Activated naive CD4-positive, alpha-beta T cell treated with anti-CD3 and anti-CD28 coated beads, Interleukin-2, amount 10 ng/mL, durations not matched to agents 7 days and 5 days (primary cell): ENCODE data around the gene TNRC6C.

Experiments used
- CTCF ChIA-PET: fragments of 350-600 bp; sonication (Branson Sonifier 250); formaldehyde crosslinking; loops from one replicate; lab custom pipeline; 2021; ENCODE audit warnings: antibody characterized with exemption; lab: Charles Lee
- DNase-seq: peaks from one replicate; pipeline ENCODE4 v3.0.0-alpha.2; 2020
- H3K27ac Mint-ChIP-seq: one replicate; pipeline ENCODE4 v1.8.0; 2021; ENCODE audit warnings: mild to moderate bottlenecking, moderate library complexity, mixed read lengths
- H3K27me3 Mint-ChIP-seq: one replicate; pipeline ENCODE4 v1.8.0; 2021; ENCODE audit warnings: mild to moderate bottlenecking, mixed read lengths
- H3K36me3 Mint-ChIP-seq: one replicate; pipeline ENCODE4 v1.8.0; 2021; ENCODE audit warnings: mixed read lengths
- H3K4me1 Mint-ChIP-seq: one replicate; pipeline ENCODE4 v1.8.0; 2021; ENCODE audit warnings: mixed read lengths
- H3K4me3 Mint-ChIP-seq: one replicate; pipeline ENCODE4 v1.8.0; 2021; ENCODE audit warnings: mild to moderate bottlenecking, moderate library complexity, mixed read lengths
- H3K9me3 Mint-ChIP-seq: one replicate; pipeline ENCODE4 v1.8.0; 2021; ENCODE audit warnings: mixed read lengths

The TNRC6C gene

GRCh38 chr17:78117027-78117981 lies 158.8 kb downstream of the TNRC6C start:
- no peak overlapping the region for H3K4me3 Mint-ChIP-seq
- CTCF ChIA-PET: interaction anchor here (1.4 to 11.6 kb wide), 3 partner anchors 18 to 59 kb away, joined by 6 to 113 read pairs (median 108); no protein-coding TSS in a partner anchor
- H3K9me3 Mint-ChIP-seq: no peaks in the 10 kb centered on the region
- peaks cover 66% of the 10 kb centered on the region for H3K4me1 Mint-ChIP-seq
- peaks cover 62% of the 10 kb centered on the region for H3K36me3 Mint-ChIP-seq
- peak; percentile 47 for DNase-seq
- H3K27me3 Mint-ChIP-seq: no peaks in the 10 kb centered on the region
- H3K27ac Mint-ChIP-seq: no peak overlapping the region

GRCh38 chr17:78118801-78119241 lies 160.3 kb downstream of the TNRC6C start:
- peaks cover 64% of the 10 kb centered on the region for H3K36me3 Mint-ChIP-seq
- H3K27me3 Mint-ChIP-seq: no peaks in the 10 kb centered on the region
- CTCF ChIA-PET: interaction anchor here (0.6 to 11.6 kb wide), 4 partner anchors 9 to 57 kb away, joined by 3 to 108 read pairs (median 6); no protein-coding TSS in a partner anchor
- no peak overlapping the region for H3K4me3 Mint-ChIP-seq
- H3K4me1 Mint-ChIP-seq: peaks cover 66% of the 10 kb centered on the region
- DNase-seq: no peak
- H3K27ac Mint-ChIP-seq: no peak overlapping the region
- H3K9me3 Mint-ChIP-seq: no peaks in the 10 kb centered on the region

- Mint-ChIP-seq H3K4me1 (peaks cover 66% of the 10 kb centered on the region), H3K27ac (peak overlapping the region; percentile 49), H3K4me3 (peak overlapping the region; percentile 88), H3K27me3 (no peaks in the 10 kb centered on the region), H3K36me3 (peaks cover 64% of the 10 kb centered on the region), H3K9me3 (no peaks in the 10 kb centered on the region)
- no peak for DNase-seq
- CTCF ChIA-PET: interaction anchor here (1.7 to 11.6 kb wide), 4 partner anchors 9 to 56 kb away, joined by 4 to 108 read pairs (median 8); partner anchors contain the start of gene TMC8
Observed at GRCh38 chr17:78120537-78120936, 162.0 kb downstream of the TNRC6C start.

GRCh38 chr17:78120971-78121800 lies 162.7 kb downstream of the TNRC6C start:
- H3K27ac Mint-ChIP-seq: peak overlapping the region; percentile 94
- no peaks in the 10 kb centered on the region for H3K9me3 Mint-ChIP-seq
- CTCF ChIA-PET: interaction anchor here (0.7 to 11.6 kb wide), 6 partner anchors 9 to 55 kb away, joined by 3 to 108 read pairs (median 6); partner anchors contain the start of gene TMC8
- peak; percentile 84 for DNase-seq
- H3K4me1 Mint-ChIP-seq: peaks cover 69% of the 10 kb centered on the region
- no peaks in the 10 kb centered on the region for H3K27me3 Mint-ChIP-seq
- peak overlapping the region; percentile 88 for H3K4me3 Mint-ChIP-seq
- H3K36me3 Mint-ChIP-seq: peaks cover 67% of the 10 kb centered on the region

GRCh38 chr17:78121801-78122215 lies 163.3 kb downstream of the TNRC6C start:
- no peak for DNase-seq
- peaks cover 71% of the 10 kb centered on the region for H3K4me1 Mint-ChIP-seq
- H3K9me3 Mint-ChIP-seq: no peaks in the 10 kb centered on the region
- H3K27me3 Mint-ChIP-seq: no peaks in the 10 kb centered on the region
- peak overlapping the region; percentile 94 for H3K27ac Mint-ChIP-seq
- H3K36me3 Mint-ChIP-seq: peaks cover 70% of the 10 kb centered on the region
- CTCF ChIA-PET: interaction anchor here (0.7 to 11.6 kb wide), 4 partner anchors 8 to 53 kb away, joined by 3 to 108 read pairs (median 6); partner anchors contain the start of gene TMC8
- peak overlapping the region; percentile 88 for H3K4me3 Mint-ChIP-seq

GRCh38 chr17:78122216-78122930 lies 163.9 kb downstream of the TNRC6C start:
- H3K4me3 Mint-ChIP-seq: peak overlapping the region; percentile 88
- DNase-seq: no peak
- peaks cover 71% of the 10 kb centered on the region for H3K36me3 Mint-ChIP-seq
- CTCF ChIA-PET: interaction anchor here (0.7 to 11.6 kb wide), 4 partner anchors 8 to 52 kb away, joined by 3 to 108 read pairs (median 6); partner anchors contain the start of gene TMC8
- no peaks in the 10 kb centered on the region for H3K27me3 Mint-ChIP-seq
- no peaks in the 10 kb centered on the region for H3K9me3 Mint-ChIP-seq
- peak overlapping the region; percentile 94 for H3K27ac Mint-ChIP-seq
- peaks cover 71% of the 10 kb centered on the region for H3K4me1 Mint-ChIP-seq

GRCh38 chr17:78122931-78123249 lies 164.4 kb downstream of the TNRC6C start:
- Mint-ChIP-seq H3K4me3 (peak overlapping the region; percentile 88), H3K27me3 (no peaks in the 10 kb centered on the region), H3K4me1 (peaks cover 66% of the 10 kb centered on the region), H3K9me3 (no peaks in the 10 kb centered on the region), H3K27ac (peak overlapping the region; percentile 82), H3K36me3 (peaks cover 72% of the 10 kb centered on the region)
- DNase-seq: no peak
- CTCF ChIA-PET: interaction anchor here (11.6 kb wide), 1 partner anchor 13 kb away, joined by 108 read pairs; no protein-coding TSS in a partner anchor

- DNase-seq: no peak
- H3K9me3 Mint-ChIP-seq: no peaks in the 10 kb centered on the region
- peak overlapping the region; percentile 82 for H3K27ac Mint-ChIP-seq
- peaks cover 64% of the 10 kb centered on the region for H3K4me1 Mint-ChIP-seq
- H3K36me3 Mint-ChIP-seq: peaks cover 69% of the 10 kb centered on the region
- CTCF ChIA-PET: interaction anchor here (11.6 kb wide), 1 partner anchor 12 kb away, joined by 108 read pairs; no protein-coding TSS in a partner anchor
- no peaks in the 10 kb centered on the region for H3K27me3 Mint-ChIP-seq
- H3K4me3 Mint-ChIP-seq: peak overlapping the region; percentile 88
Observed at GRCh38 chr17:78123258-78123929, 164.9 kb downstream of the TNRC6C start.

- no peaks in the 10 kb centered on the region for H3K9me3 Mint-ChIP-seq
- CTCF ChIA-PET: interaction anchor here (1.2 to 11.6 kb wide), 3 partner anchors 10 to 105 kb away, joined by 3 to 108 read pairs (median 8); no protein-coding TSS in a partner anchor
- H3K27ac Mint-ChIP-seq: peak overlapping the region; percentile 33
- no peak for DNase-seq
- H3K4me3 Mint-ChIP-seq: peak overlapping the region; percentile 62
- H3K27me3 Mint-ChIP-seq: no peaks in the 10 kb centered on the region
- peaks cover 68% of the 10 kb centered on the region for H3K4me1 Mint-ChIP-seq
- H3K36me3 Mint-ChIP-seq: peaks cover 65% of the 10 kb centered on the region
Observed at GRCh38 chr17:78124081-78124835, 165.8 kb downstream of the TNRC6C start.

GRCh38 chr17:78124836-78125137 lies 166.3 kb downstream of the TNRC6C start:
- Mint-ChIP-seq H3K36me3 (peaks cover 65% of the 10 kb centered on the region), H3K4me1 (peaks cover 71% of the 10 kb centered on the region), H3K4me3 (peak overlapping the region; percentile 91), H3K27ac (no peak overlapping the region), H3K9me3 (no peaks in the 10 kb centered on the region), H3K27me3 (no peaks in the 10 kb centered on the region)
- CTCF ChIA-PET: interaction anchor here (1.2 to 11.6 kb wide), 4 partner anchors 11 to 106 kb away, joined by 3 to 108 read pairs (median 6); no protein-coding TSS in a partner anchor
- no peak for DNase-seq

- DNase-seq: peak; percentile 61
- peak overlapping the region; percentile 91 for H3K4me3 Mint-ChIP-seq
- peak overlapping the region; percentile 71 for H3K27ac Mint-ChIP-seq
Observed at GRCh38 chr17:78125138-78125913, 166.8 kb downstream of the TNRC6C start.

More at GRCh38 chr17:78125138-78125913, 166.8 kb downstream of the TNRC6C start:
- no peaks in the 10 kb centered on the region for H3K27me3 Mint-ChIP-seq
- CTCF ChIA-PET: interaction anchor here (0.8 to 11.6 kb wide), 5 partner anchors 10 to 106 kb away, joined by 3 to 108 read pairs (median 5); no protein-coding TSS in a partner anchor
- peaks cover 71% of the 10 kb centered on the region for H3K4me1 Mint-ChIP-seq
- H3K9me3 Mint-ChIP-seq: no peaks in the 10 kb centered on the region
- peaks cover 63% of the 10 kb centered on the region for H3K36me3 Mint-ChIP-seq
